GM21737 (cell line): ENCODE results near the gene FAM131A.

Source experiments
- ATAC-seq: cut with Tn5 transposase; IDR thresholded peaks from one replicate; pipeline ENCODE4 v1.9.1; 2021; ENCODE audit warnings: mild to moderate bottlenecking, moderate library complexity; ENCODE audit not compliant: unreplicated experiment

FAM131A gene

GRCh38 chr3:184373422-184373821 is 36.0 kb downstream of the FAM131A start:
- no peak for ATAC-seq

DNA sequence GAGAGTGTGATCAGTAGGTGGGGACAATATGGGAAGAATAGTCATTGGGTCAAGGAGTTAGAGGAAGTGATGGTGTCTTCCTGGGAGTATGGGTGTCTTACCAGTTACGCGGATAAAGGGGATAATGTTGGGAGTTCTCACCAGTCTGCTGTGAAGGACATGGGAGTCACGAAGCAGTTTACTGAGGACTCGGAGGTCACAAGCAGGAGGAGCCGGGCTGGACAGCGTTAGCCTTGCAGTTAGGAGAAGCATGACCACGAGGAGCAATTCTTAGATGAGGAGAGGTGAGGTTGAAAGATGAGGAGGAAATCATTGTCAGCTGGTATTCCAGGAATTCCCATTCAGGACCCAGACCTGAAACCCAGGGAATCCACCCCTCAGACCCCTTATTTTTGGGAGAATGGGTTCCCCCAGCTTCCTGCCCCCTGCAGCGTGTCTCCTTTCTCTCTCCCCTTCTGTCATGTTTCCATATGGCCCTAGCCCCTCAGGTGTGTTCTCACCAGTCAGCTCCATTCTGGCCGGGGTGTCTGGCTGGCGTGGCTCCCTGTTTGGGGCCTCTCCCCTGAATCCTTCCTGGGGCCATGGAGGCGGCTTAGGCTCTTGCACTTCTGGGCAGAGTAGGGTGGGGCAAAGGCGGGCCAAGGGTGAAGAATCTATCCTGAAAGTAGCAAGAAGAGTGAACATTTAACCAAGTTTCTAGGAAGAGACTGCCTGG is 38.5 kb downstream of the FAM131A start:
- no peak for ATAC-seq

GRCh38 chr3:184377374-184377773 is 40.0 kb downstream of the FAM131A start:
- ATAC-seq, result no peak

GRCh38 chr3:184377882-184378445 is 40.6 kb downstream of the FAM131A start, which contains the start of gene THPO:
THPO (minus strand) TSS chr3:184378207; CDS start chr3:184376259, 1,948 bp downstream.
- ATAC-seq, result no peak

DNA sequence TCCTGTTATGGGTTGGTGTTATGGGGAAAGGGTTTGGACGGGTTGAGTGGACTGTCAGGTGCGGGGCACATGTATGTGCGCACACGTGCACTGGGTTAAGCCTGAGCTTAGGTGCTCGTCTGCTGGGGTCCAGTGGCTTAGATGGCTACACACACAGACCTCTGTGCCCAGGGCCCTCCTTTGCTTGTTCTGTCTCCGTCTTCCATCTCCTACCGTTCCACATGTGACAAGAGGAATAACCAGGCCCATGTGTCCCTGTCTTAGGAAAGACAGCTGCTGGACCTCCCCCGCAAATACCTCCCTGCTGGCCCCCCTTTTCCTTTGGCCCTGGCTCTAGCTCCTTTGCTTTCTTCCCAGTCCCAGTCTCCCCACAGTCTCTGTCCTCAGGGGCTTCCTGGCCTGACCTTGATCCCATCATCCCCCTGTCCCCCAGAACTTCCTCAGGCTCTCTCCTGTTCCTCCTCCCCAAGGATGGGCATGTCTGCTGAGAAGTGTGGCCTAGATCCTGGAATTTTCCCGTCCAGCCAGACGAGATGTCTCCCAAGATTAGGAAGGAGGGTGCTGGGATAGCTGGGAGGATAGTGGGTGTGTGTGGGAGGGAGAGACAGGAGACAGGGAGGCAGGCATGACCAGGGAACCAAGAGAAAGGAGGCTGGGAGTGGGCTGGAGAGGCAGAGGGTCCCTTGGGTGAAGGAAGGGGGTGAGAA is 41.4 kb downstream of the FAM131A start:
- ATAC-seq, result no peak

DNA sequence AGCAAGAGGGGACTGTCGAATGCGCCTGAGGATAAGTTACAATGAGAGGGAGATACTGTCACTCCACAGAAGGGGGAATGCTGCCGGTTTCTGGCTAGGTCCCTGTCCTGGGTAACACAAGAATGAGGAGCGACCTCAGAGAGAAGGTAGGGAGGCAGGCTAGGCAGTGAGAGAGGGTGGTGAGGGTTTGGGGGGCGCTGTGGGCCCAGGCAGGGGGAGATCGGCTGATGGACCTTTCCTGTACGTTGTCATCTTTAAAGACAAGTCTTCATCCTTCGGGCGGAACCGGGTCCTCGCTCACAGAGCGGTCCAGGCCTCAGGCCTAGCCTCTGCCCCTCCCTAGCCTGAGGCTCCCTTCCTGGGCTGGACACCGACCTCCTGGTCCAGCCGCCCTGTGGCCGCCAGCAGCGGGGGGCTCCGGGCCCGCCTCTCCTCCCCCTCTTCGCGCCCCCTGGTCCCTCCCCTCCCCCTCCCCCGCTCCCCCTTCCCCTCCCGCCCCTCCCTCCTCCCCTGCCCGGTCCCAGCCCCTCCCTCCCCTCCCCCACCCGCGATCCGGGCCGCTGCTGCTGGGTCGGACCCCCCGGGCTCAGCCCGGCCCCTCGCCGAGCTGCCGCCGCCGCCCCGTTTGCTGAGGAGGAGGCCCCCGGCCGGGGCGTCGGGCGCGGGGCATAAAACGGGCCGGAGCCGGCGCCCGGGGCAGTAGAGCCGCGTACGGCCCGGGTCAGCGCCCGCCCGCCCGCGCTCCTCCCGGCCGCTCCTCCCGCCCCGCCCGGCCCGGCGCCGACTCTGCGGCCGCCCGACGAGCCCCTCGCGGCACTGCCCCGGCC is 42.2 kb downstream of the FAM131A start, which contains the start of gene CHRD:
TSS of gene CHRD (plus strand) at position 697 of the 827 bp plus-strand sequence. CDS start 265 bp downstream, outside the sequence.
- ATAC-seq, result no peak

- ATAC-seq, result no peak
These were observed 42.8 kb downstream of the FAM131A start for GRCh38 chr3:184380185-184380626.

GRCh38 chr3:184380627-184381260 is 43.3 kb downstream of the FAM131A start:
- ATAC-seq, result no peak

DNA sequence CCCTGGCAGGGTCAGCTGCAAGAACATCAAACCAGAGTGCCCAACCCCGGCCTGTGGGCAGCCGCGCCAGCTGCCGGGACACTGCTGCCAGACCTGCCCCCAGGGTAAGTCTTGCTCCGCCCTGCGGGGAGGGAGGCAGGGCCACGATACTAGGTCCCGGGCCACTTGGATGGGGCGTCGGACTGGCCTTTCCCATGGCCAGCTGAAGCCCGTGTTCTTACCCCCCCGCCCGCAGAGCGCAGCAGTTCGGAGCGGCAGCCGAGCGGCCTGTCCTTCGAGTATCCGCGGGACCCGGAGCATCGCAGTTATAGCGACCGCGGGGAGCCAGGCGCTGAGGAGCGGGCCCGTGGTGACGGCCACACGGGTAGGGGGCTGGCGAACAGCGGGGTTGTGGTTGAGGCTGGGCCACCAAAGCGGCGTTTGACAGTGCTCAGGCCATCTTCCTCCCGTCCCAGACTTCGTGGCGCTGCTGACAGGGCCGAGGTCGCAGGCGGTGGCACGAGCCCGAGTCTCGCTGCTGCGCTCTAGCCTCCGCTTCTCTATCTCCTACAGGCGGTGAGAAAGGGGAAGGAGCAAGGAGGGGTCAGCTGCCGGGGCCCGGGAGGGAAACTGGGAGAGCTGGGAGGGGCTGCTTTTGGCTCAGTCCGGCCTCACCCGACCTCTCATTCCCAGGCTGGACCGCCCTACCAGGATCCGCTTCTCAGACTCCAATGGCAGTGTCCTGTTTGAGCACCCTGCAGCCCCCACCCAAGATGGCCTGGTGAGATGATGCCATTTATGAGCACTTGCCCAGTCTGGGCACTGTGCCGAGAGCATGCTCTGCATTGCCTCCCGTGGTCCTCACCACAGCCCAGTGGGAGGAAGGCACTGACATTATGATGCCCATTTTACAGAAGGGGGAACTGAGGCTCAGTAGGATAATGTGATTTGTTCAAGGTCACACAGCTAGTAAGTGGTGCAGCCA is 44.1 kb downstream of the FAM131A start:
- ATAC-seq, result no peak

DNA sequence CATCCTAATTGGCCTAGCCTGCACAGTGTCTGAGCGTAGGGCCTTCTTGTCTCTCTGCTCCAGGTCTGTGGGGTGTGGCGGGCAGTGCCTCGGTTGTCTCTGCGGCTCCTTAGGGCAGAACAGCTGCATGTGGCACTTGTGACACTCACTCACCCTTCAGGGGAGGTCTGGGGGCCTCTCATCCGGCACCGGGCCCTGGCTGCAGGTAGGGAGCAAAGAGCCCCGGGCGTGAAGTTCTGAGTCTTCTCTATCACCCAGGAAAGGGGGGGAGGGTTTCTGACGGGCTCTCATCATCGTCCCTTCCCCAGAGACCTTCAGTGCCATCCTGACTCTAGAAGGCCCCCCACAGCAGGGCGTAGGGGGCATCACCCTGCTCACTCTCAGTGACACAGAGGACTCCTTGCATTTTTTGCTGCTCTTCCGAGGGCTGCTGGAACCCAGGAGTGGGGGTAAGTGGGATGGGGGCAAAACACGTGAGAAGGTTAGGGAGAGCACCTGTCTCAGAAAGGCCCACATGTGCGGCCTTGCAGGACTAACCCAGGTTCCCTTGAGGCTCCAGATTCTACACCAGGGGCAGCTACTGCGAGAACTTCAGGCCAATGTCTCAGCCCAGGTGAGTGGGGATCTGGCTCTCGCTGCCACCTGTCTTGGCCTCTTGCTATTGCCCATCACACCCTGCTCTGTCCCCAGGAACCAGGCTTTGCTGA is 45.1 kb downstream of the FAM131A start:
- no peak for ATAC-seq

DNA sequence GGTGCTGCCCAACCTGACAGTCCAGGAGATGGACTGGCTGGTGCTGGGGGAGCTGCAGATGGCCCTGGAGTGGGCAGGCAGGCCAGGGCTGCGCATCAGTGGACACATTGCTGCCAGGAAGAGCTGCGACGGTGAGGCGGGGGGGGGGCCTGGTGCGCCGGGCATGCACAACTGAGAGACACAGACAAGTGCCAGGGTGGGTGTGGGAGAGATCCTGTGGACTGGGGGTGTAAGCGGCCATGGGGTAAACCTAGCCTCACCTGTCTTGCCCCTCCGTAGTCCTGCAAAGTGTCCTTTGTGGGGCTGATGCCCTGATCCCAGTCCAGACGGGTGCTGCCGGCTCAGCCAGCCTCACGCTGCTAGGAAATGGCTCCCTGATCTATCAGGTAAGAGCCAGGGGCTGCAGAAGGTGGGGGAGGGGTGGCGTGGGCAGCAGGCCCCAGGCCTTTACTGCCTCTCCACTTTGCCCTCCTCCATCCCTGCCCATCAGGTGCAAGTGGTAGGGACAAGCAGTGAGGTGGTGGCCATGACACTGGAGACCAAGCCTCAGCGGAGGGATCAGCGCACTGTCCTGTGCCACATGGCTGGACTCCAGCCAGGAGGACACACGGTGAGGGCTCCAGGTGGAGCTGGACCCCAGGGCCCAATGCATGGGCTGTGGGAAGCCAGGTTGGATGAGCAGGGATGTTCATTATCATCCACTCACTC is 45.8 kb downstream of the FAM131A start:
- ATAC-seq, result no peak

DNA sequence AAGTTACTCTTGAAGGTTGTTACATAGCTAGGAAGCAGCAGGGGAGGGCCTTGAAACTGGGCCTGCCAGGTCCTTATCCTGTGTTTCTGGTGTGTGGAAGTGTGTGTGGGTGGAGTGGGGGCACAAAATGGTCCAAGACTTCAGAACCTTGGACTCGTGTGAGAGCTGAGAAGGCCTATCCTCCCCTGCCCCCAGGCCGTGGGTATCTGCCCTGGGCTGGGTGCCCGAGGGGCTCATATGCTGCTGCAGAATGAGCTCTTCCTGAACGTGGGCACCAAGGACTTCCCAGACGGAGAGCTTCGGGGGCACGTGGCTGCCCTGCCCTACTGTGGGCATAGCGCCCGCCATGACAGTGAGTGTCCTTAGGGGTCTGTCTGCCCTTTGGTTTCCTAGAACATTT is 46.9 kb downstream of the FAM131A start:
- ATAC-seq, result no peak

DNA sequence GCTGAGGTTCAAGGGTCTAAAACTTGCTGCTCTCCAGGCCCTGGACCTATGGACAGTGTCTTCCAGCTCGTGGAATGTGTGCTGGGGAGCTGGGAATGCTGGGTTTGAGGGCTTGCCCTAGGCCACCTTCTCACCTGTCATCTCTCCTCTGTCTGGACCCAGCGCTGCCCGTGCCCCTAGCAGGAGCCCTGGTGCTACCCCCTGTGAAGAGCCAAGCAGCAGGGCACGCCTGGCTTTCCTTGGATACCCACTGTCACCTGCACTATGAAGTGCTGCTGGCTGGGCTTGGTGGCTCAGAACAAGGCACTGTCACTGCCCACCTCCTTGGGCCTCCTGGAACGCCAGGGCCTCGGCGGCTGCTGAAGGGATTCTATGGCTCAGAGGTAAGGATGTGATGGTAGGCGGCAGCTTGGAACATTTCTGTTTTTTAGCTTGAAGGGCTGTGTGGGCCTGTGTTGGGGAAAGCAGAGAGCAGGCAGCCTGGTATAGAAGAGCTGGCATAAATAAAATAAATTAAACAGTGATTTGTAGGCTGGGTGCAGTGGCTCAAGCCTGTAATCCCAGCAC is 47.5 kb downstream of the FAM131A start:
- ATAC-seq, result no peak

DNA sequence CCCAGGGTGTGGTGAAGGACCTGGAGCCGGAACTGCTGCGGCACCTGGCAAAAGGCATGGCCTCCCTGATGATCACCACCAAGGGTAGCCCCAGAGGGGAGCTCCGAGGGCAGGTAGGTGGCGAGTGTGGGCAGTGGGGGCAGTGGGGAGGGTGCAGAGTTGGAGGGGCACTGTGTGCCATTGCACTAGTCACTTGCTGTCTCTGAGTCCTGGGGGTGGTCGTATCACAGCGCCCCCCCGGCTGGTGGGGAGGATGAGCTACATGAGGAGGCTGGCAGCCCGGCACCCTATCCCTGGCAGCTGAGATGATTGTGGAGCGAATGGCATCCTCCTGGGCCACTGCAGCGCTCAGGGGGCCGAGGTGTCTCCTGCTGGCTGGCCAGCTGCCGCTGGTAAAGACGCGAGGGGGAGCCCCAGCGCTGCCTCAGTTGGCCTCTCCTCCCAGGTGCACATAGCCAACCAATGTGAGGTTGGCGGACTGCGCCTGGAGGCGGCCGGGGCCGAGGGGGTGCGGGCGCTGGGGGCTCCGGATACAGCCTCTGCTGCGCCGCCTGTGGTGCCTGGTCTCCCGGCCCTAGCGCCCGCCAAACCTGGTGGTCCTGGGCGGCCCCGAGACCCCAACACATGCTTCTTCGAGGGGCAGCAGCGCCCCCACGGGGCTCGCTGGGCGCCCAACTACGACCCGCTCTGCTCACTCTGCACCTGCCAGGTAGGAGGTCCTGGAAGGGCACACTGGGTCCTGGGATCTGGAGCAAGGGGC is 48.8 kb downstream of the FAM131A start:
- ATAC-seq, result no peak

GRCh38 chr3:184387174-184387714 is 49.8 kb downstream of the FAM131A start:
- ATAC-seq, result no peak

GRCh38 chr3:184388164-184388935 is 51.0 kb downstream of the FAM131A start:
- ATAC-seq, result no peak
